CD4-positive, alpha-beta T cell (primary cell): ENCODE data around the gene PSMB3. TPM values are rescaled to one million over a fixed set of nuclear protein-coding genes. Genes with fewer than 3 reads are reported as not detected.

Experiments
- ATAC-seq: fragments of 200-7000 bp; cut with Tn5 transposase; one replicate; pipeline ENCODE4 v1.10.0; 2022; ENCODE audit warnings: mild to moderate bottlenecking; ENCODE audit not compliant: poor library complexity
- CTCF ChIA-PET: fragments of 350-600 bp; sonication (Branson Sonifier 250); formaldehyde crosslinking; loops from one replicate; lab custom pipeline; 2021; ENCODE audit warnings: antibody characterized with exemption, inconsistent platforms; lab: Charles Lee
- POLR2A ChIA-PET: fragments of 350-600 bp; sonication (Branson Sonifier 250); formaldehyde crosslinking; loops from one replicate; lab custom pipeline; 2021; ENCODE audit warnings: antibody characterized with exemption, inconsistent platforms; lab: Charles Lee
- DNase-seq, 14 experiments: peaks; one replicate each; pipeline ENCODE4 v3.0.0-alpha.2; 2013 to 2020; ENCODE audit warnings: mixed read lengths in 2 of 14
- H3K27ac ChIP-seq, 2 donors: one replicate each; pipeline versions ENCODE4 v1.5.1 to v1.7.0; 2013; ENCODE audit warnings: low read length in 2 of 2, low read depth in 1 of 2, mild to moderate bottlenecking in 1 of 2
- H3K27me3 ChIP-seq, 2 experiments: 1 replicate in 1 of 2; 2 replicates in 1 of 2; pipeline versions ENCODE4 v1.6.1 to v1.7.0; 2013; ENCODE audit warnings: low read length in 2 of 2, control low read depth in 1 of 2, mild to moderate bottlenecking in 1 of 2, moderate library complexity in 1 of 2; ENCODE audit not compliant: insufficient read depth in 2 of 2, control insufficient read depth in 1 of 2
- H3K36me3 ChIP-seq: one replicate; pipeline ENCODE4 v1.6.1; 2013; ENCODE audit warnings: low read length, control low read depth; ENCODE audit not compliant: insufficient read depth
- H3K4me1 ChIP-seq: one replicate; pipeline ENCODE4 v1.6.1; 2013; ENCODE audit warnings: low read length, control low read depth; ENCODE audit not compliant: insufficient read depth
- H3K4me3 ChIP-seq: one replicate; pipeline ENCODE4 v1.5.1; 2013; ENCODE audit warnings: mild to moderate bottlenecking, low read length, moderate library complexity
- H3K9me3 ChIP-seq, 2 experiments: 1 replicate in 1 of 2; 2 replicates in 1 of 2; pipeline versions ENCODE4 v1.6.1 to v1.7.0; 2013; ENCODE audit warnings: low read length in 2 of 2, mild to moderate bottlenecking in 2 of 2, control low read depth in 1 of 2, moderate library complexity in 1 of 2; ENCODE audit not compliant: control insufficient read depth in 1 of 2, insufficient read depth in 1 of 2
- H3K27ac Mint-ChIP-seq: one replicate; pipeline ENCODE4 v1.8.0; 2020; ENCODE audit warnings: mixed read lengths
- H3K27me3 Mint-ChIP-seq: one replicate; pipeline ENCODE4 v1.8.0; 2021; ENCODE audit warnings: mixed read lengths
- H3K36me3 Mint-ChIP-seq: one replicate; pipeline ENCODE4 v1.8.0; 2021; ENCODE audit warnings: low read depth, mixed read lengths
- H3K4me1 Mint-ChIP-seq: one replicate; pipeline ENCODE4 v1.8.0; 2021; ENCODE audit warnings: low read depth, mixed read lengths
- H3K4me3 Mint-ChIP-seq: one replicate; pipeline ENCODE4 v1.8.0; 2020; ENCODE audit warnings: mild to moderate bottlenecking, mixed read lengths
- H3K9me3 Mint-ChIP-seq: one replicate; pipeline ENCODE4 v1.8.0; 2020; ENCODE audit warnings: mixed read lengths
- intact Hi-C, 2 experiments: fragments of 100-400 bp; cut with DNase I in 1 of 2; cut with micrococcal nuclease in 1 of 2; formaldehyde crosslinking; loops; one replicate each; pipeline versions ENCODE4 v1.15.1 to v1.9.0; 2023 to 2025; cut with DNase I, micrococcal nuclease
- total RNA-seq, 174 experiments: library from RNA in 2 of 174; stranded (reverse) in 2 of 174; gene quantifications; one replicate each; pipeline ENCODE4 v1.2.3 and lab custom pipeline; 2021 to 2026
- TF ChIP-seq, protein P1 (sequence below): fragments of 200-600 bp; IDR thresholded peaks from one replicate; pipeline ENCODE4 v1.8.0; 2022; ENCODE audit warnings: antibody characterized with exemption, mild to moderate bottlenecking

Gene PSMB3
- total RNA-seq, 2 experiments from 2014 or later: 46.6 to 55.0 TPM

DNA sequence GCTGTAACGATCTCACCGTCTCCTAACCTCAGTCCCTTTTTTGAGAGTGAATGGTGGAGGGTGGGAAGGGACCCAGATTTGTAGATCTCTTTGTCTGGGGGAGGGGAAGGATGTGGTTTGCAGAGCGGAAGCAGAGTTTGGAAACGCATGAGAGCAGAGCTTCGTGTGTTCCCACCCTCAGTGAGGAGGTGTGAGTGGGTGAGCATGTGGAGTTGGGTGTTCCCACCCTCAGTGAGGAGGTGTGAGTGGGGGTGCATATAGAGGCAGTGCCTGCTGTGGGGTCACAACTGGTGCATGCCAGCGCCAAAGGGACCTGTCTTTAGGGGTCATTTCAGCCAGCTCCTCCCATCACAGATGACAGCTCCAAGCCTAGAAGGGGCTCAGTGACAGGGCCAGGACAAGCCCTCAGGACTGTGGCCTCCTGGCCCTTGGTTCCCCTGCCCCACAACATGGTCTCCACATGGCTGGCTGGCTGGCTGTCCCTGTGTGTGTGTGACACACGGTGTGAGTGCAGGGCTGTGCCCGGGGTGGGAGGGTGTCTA, 24.2 kb upstream of the PSMB3 start:
- Histone ChIP-seq H3K36me3 (peaks cover 23% of the 10 kb centered on the region), H3K4me1 (peaks cover 82% of the 10 kb centered on the region), H3K4me3 (peak overlapping the region; percentile 26), H3K27me3 (no peaks in the 10 kb centered on the region), H3K27ac (peak overlapping the region; percentile 60 to 80), H3K9me3 (no peaks in the 10 kb centered on the region)
- Mint-ChIP-seq H3K27ac (peak overlapping the region; percentile 89), H3K4me3 (peak overlapping the region; percentile 87), H3K36me3 (peaks cover 29% of the 10 kb centered on the region), H3K27me3 (no peaks in the 10 kb centered on the region), H3K4me1 (peaks cover 72% of the 10 kb centered on the region), H3K9me3 (no peaks in the 10 kb centered on the region)
- intact Hi-C loops: loop anchor here (1.0 to 2.0 kb wide), 3 partner anchors 22 to 27 kb away; partner anchors contain the start of gene PSMB3 (in 1 of the 2)
- ChIA-PET POLR2A (interaction anchor here (0.7 to 3.6 kb wide), 13 partner anchors 9 to 239 kb away, joined by 3 to 180 read pairs (median 8); partner anchors contain the start of genes EPOP, FBXO47, MLLT6 and PSMB3), CTCF (interaction anchor here (0.7 to 2.0 kb wide), 6 partner anchors 9 to 51 kb away, joined by 3 to 7 read pairs (median 4); partner anchors contain the start of gene MLLT6)
- TF ChIP-seq, protein P1, sequence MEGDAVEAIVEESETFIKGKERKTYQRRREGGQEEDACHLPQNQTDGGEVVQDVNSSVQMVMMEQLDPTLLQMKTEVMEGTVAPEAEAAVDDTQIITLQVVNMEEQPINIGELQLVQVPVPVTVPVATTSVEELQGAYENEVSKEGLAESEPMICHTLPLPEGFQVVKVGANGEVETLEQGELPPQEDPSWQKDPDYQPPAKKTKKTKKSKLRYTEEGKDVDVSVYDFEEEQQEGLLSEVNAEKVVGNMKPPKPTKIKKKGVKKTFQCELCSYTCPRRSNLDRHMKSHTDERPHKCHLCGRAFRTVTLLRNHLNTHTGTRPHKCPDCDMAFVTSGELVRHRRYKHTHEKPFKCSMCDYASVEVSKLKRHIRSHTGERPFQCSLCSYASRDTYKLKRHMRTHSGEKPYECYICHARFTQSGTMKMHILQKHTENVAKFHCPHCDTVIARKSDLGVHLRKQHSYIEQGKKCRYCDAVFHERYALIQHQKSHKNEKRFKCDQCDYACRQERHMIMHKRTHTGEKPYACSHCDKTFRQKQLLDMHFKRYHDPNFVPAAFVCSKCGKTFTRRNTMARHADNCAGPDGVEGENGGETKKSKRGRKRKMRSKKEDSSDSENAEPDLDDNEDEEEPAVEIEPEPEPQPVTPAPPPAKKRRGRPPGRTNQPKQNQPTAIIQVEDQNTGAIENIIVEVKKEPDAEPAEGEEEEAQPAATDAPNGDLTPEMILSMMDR: no peak
- peak; percentile 71 for ATAC-seq
- peak in 13 of 14 experiments; percentile 48 to 94 (median 67) for DNase-seq

DNA sequence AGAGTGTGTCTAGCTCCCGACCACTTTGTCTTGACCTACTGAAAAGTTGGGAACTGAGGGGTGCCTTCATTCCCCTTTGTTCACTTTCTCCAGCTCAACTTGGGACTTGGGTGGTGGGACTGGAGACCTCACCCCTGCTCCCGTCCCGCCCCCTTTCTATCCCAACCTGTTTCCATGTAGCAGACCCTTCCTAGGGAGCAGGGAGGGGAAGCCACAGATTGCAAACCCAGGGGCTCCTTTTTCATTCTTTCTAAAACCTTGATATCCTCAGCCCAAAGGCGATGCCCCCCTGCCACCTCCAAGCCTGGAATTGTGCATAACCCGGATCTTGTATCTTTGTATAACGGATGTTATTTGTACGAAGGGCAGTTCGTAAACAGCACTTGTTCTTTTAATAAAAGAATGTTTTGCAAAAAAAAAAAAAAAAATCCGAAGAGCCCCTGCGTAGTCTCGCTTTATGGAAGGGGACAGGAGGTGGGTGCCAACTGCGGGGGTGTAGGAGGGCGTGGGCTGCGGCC, 23.1 kb upstream of the PSMB3 start:
- ChIA-PET CTCF (interaction anchor here (1.2 to 2.0 kb wide), 5 partner anchors 10 to 53 kb away, joined by 3 to 7 read pairs (median 5); partner anchors contain the start of gene MLLT6), POLR2A (interaction anchor here (0.7 to 3.6 kb wide), 7 partner anchors 12 to 238 kb away, joined by 3 to 180 read pairs (median 19); partner anchors contain the start of genes EPOP, FBXO47, MLLT6 and PSMB3)
- H3K36me3 ChIP-seq: peaks cover 21% of the 10 kb centered on the region
- no peaks in the 10 kb centered on the region for H3K27me3 ChIP-seq
- H3K27me3 Mint-ChIP-seq: no peaks in the 10 kb centered on the region
- peaks cover 83% of the 10 kb centered on the region for H3K4me1 Mint-ChIP-seq
- H3K27ac Mint-ChIP-seq: peak overlapping the region; percentile 89
- peak overlapping the region; percentile 60 to 80 for H3K27ac ChIP-seq
- DNase-seq (peak in 1 of 14 experiments; percentile 27), ATAC-seq (no peak)
- peaks cover 89% of the 10 kb centered on the region for H3K4me1 ChIP-seq
- H3K9me3 Mint-ChIP-seq: no peaks in the 10 kb centered on the region
- peak overlapping the region; percentile 51 for H3K4me3 ChIP-seq
- TF ChIP-seq, protein P1: no peak
- H3K4me3 Mint-ChIP-seq: peak overlapping the region; percentile 87
- intact Hi-C loops: loop anchor here in 1 of 2 experiments (2.0 kb wide), 1 partner anchor 23 kb away; the partner anchor contains the start of gene PSMB3
- H3K36me3 Mint-ChIP-seq: peaks cover 21% of the 10 kb centered on the region
- H3K9me3 ChIP-seq: no peaks in the 10 kb centered on the region

DNA sequence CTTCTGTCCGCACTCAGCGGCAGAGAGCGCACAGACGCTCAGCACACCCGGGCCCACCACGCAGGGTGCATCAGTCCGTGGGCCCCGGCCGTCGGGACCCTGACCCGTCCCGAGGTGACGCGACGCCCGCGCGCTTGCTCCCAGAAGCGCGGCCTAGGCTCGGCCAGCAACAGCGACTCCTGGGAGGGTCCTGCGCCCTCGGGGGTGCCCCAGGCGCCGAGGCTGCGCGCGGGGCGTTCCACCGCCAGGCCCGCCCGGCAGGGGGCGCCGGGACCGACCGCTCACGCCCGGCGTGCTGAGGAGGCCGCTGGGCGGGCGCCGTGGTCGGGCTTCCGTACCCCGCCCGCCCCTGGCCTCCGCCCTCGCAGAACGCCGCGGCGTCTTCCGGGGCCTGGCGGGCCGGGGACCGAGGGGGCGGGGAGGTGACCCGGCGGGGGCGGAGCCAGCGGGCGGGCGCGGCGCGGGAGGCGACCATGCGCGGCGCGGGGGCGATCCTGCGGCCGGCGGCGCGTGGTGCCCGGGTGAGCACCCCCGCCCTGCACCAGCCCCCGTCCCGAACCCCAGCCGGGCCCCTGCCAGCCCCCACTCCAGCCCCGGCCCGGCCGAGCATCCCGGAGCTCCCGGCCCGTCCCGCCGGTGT, 22.5 kb upstream of the PSMB3 start, which contains the start of gene CISD3:
TSS of gene CISD3 (plus strand) at position 456 of the 640 bp plus-strand sequence. CDS start at position 474, 18 bp downstream.
- peak; percentile 67 to 96 (median 84) for DNase-seq
- H3K36me3 Mint-ChIP-seq: peaks cover 22% of the 10 kb centered on the region
- intact Hi-C loops: loop anchor here (1.0 to 5.0 kb wide), 4 partner anchors 21 to 71 kb away; partner anchors contain the start of gene PSMB3 (in 1 of the 2)
- peak within 1 kb of the TSS; percentile 99 for H3K4me3 Mint-ChIP-seq
- ATAC-seq: peak; percentile 70
- Histone ChIP-seq H3K4me3 (peak within 1 kb of the TSS; percentile 71), H3K27ac (peak within 1 kb of the TSS; percentile 60 to 80), H3K36me3 (peaks cover 16% of the 10 kb centered on the region), H3K4me1 (peaks cover 89% of the 10 kb centered on the region), H3K9me3 (no peaks in the 10 kb centered on the region), H3K27me3 (no peaks in the 10 kb centered on the region)
- TF ChIP-seq, protein P1: peak; percentile 54
- H3K4me1 Mint-ChIP-seq: peaks cover 85% of the 10 kb centered on the region
- H3K9me3 Mint-ChIP-seq: no peaks in the 10 kb centered on the region
- no peaks in the 10 kb centered on the region for H3K27me3 Mint-ChIP-seq
- ChIA-PET POLR2A (interaction anchor here (1.0 to 3.6 kb wide), 7 partner anchors 12 to 31 kb away, joined by 3 to 180 read pairs (median 16); partner anchors contain the start of genes MLLT6 and PSMB3), CTCF (interaction anchor here (0.7 kb wide), 1 partner anchor 28 kb away, joined by 3 read pairs; no protein-coding TSS in a partner anchor)
- H3K27ac Mint-ChIP-seq: peak within 1 kb of the TSS; percentile 89
